ENCODE results near the gene CTXND1.

DNA sequence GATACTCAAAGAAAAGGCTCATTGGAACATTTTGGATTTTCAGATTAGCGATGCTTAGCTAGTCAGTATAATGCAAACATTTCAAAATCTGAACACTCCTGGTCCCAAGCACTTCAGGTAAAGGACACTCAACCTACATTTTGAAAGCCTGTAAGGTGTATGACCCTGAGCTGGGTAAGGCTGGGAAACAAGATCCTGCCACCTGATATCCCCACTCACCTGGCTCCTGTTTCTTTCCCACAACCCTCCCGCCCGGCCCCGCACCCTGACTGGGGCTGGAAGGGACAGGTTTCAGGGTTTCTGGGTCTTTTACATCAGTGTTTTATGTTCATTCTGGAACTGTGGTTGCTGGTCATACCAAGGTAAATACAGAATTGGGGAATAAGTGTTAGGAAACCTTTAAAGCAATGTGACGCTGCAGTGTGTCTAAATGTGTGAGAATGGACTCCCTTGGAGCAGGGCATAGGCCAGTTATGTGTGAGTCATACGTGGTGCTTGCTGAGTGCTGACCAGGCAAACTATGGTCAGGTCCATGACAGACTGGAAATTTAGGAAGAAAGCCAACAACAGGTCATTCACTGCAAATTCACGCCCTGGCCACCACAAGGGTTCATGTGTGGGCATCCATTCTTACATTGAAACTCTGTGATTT, 22.9 kb downstream of the CTXND1 start:
- TF ChIP-seq, protein P1, sequence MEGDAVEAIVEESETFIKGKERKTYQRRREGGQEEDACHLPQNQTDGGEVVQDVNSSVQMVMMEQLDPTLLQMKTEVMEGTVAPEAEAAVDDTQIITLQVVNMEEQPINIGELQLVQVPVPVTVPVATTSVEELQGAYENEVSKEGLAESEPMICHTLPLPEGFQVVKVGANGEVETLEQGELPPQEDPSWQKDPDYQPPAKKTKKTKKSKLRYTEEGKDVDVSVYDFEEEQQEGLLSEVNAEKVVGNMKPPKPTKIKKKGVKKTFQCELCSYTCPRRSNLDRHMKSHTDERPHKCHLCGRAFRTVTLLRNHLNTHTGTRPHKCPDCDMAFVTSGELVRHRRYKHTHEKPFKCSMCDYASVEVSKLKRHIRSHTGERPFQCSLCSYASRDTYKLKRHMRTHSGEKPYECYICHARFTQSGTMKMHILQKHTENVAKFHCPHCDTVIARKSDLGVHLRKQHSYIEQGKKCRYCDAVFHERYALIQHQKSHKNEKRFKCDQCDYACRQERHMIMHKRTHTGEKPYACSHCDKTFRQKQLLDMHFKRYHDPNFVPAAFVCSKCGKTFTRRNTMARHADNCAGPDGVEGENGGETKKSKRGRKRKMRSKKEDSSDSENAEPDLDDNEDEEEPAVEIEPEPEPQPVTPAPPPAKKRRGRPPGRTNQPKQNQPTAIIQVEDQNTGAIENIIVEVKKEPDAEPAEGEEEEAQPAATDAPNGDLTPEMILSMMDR (conservative IDR thresholded peaks at IDR 0.05; ENCODE audit: low read depth, low read length): no peak
- TF ChIP-seq EZH2phosphoT487 (IDR thresholded peaks at IDR 0.05; ENCODE audit: borderline replicate concordance, low read length) (no peak), EZH2 (IDR thresholded peaks at IDR 0.05; ENCODE audit: low read length, unreplicated experiment) (no peak)

Measured in PC-3 (cell line).